Testis (tissue), 3 donors: ENCODE measurements around the gene SLC9A2. TPM values are rescaled to one million over a fixed set of nuclear protein-coding genes. Genes with fewer than 3 reads are reported as not detected.

ENCODE experiments used
- DNase-seq: peaks from one replicate; pipeline ENCODE4 v3.0.0-alpha.2; 2019
- H3K27ac ChIP-seq, 2 donors: fragments of 200-600 bp; sonication (generic); one replicate each; pipeline ENCODE4 v1.5.1; 2019
- H3K27me3 ChIP-seq: fragments of 200-600 bp; sonication (generic); one replicate; pipeline ENCODE4 v1.5.1; 2019
- H3K36me3 ChIP-seq: fragments of 200-600 bp; sonication (generic); one replicate; pipeline ENCODE4 v1.5.1; 2017; ENCODE audit warnings: low read depth; ENCODE audit errors: missing control alignments
- H3K4me1 ChIP-seq: fragments of 200-600 bp; sonication (generic); one replicate; pipeline ENCODE4 v1.5.1; 2019
- H3K4me3 ChIP-seq, 2 donors: fragments of 200-600 bp; sonication (generic); one replicate each; pipeline ENCODE4 v1.5.1; 2017 to 2019
- H3K9me3 ChIP-seq: fragments of 200-600 bp; sonication (generic); one replicate; pipeline ENCODE4 v1.5.1; 2017
- CTCF ChIP-seq, 3 experiments: fragments of 450-650 bp in 2 of 3; fragments of 200-600 bp in 1 of 3; sonication (generic) in 1 of 3; IDR thresholded peaks; one replicate each; pipeline ENCODE4 v1.5.1; 2016 to 2019; ENCODE audit warnings: antibody characterized with exemption in 3 of 3, mild to moderate bottlenecking in 2 of 3, moderate library complexity in 1 of 3
- POLR2A ChIP-seq: fragments of 450-650 bp; IDR thresholded peaks from one replicate; pipeline ENCODE4 v1.6.1; 2017; ENCODE audit warnings: antibody characterized with exemption, mild to moderate bottlenecking, moderate library complexity
- WGBS, 2 donors: methylation state at CpG; one replicate each; pipeline ENCODE4 v1.1.5; 2018; 5-methylcytosine and 5-hydroxymethylcytosine counted together
- intact Hi-C: fragments of 100-400 bp; cut with DNase I; formaldehyde crosslinking; loops from one replicate; pipeline ENCODE4 v1.15.1; 2023; ENCODE audit warnings: low total_unique reads
- polyA plus RNA-seq: library from polyadenylated mRNA; stranded (reverse); fragments of 350-450 nt; fragmentation: Illumina TruSeq; extraction: RNeasy Lipid Tissue Mini Kit (QIAGEN cat#74804); gene quantifications from one replicate; pipeline ENCODE4 v1.2.3, GENCODE V29; 2014; ENCODE audit warnings: low read depth, low replicate concordance; ENCODE audit not compliant: insufficient read depth
- total RNA-seq, 2 donors: library from RNA; depleted of rRNA; stranded (reverse); fragments of >200 nt; gene quantifications; one replicate each; pipeline ENCODE4 v1.2.3, GENCODE V29; 2016

SLC9A2 gene
- total and polyA plus RNA-seq, 3 donors from 2014 or later, result 8.4 to 16.3 (median 9.4) TPM

- no peak for DNase-seq
- intact Hi-C loops, result no loop called here
- Histone ChIP-seq H3K27me3 (no peaks in the 10 kb centered on the region), H3K36me3 (no peaks in the 10 kb centered on the region), H3K4me1 (no peaks in the 10 kb centered on the region), H3K9me3 (no peaks in the 10 kb centered on the region), H3K4me3 (no peak overlapping the region), H3K27ac (no peak overlapping the region)
- TF ChIP-seq CTCF (IDR thresholded peaks at IDR 0.05), result no peak
- no peak for TF ChIP-seq POLR2A
- 71 to 86% methylated on average over 2 of the region's 2 CpGs for WGBS, 2 donors
These were observed 45.1 kb downstream of the SLC9A2 start for GRCh38 chr2:102664471-102664909.

GRCh38 chr2:102667072-102667471 lies 47.7 kb downstream of the SLC9A2 start:
- H3K36me3 ChIP-seq, result no peaks in the 10 kb centered on the region
- intact Hi-C loops, result no loop called here
- no peaks in the 10 kb centered on the region for H3K27me3 ChIP-seq
- 48 to 74% methylated on average over 2 of the region's 2 CpGs for WGBS, 2 donors
- H3K4me1 ChIP-seq, result no peaks in the 10 kb centered on the region
- no peak overlapping the region for H3K4me3 ChIP-seq
- TF ChIP-seq CTCF (IDR thresholded peaks at IDR 0.05) (no peak), POLR2A (no peak)
- no peak for DNase-seq
- H3K27ac ChIP-seq, result no peak overlapping the region
- H3K9me3 ChIP-seq, result no peaks in the 10 kb centered on the region

- TF ChIP-seq CTCF (IDR thresholded peaks at IDR 0.05) (no peak), POLR2A (no peak)
- Histone ChIP-seq H3K9me3 (no peaks in the 10 kb centered on the region), H3K27ac (no peak overlapping the region), H3K4me1 (no peaks in the 10 kb centered on the region), H3K4me3 (no peak overlapping the region), H3K27me3 (no peaks in the 10 kb centered on the region), H3K36me3 (no peaks in the 10 kb centered on the region)
- DNase-seq, result no peak
- intact Hi-C loops, result no loop called here
- WGBS, 2 donors, result 71 to 77% methylated on average over 4 of the region's 4 CpGs
These were observed 48.8 kb downstream of the SLC9A2 start for GRCh38 chr2:102668171-102668570.

GRCh38 chr2:102669401-102669800 lies 50.0 kb downstream of the SLC9A2 start:
- H3K27ac ChIP-seq, result no peak overlapping the region
- no peaks in the 10 kb centered on the region for H3K4me1 ChIP-seq
- WGBS, 2 donors, result 85 to 96% methylated on average over 1 of the region's 1 CpG
- TF ChIP-seq CTCF (IDR thresholded peaks at IDR 0.05), result no peak
- no peak for TF ChIP-seq POLR2A
- H3K36me3 ChIP-seq, result no peaks in the 10 kb centered on the region
- intact Hi-C loops, result no loop called here
- no peak overlapping the region for H3K4me3 ChIP-seq
- no peaks in the 10 kb centered on the region for H3K9me3 ChIP-seq
- no peaks in the 10 kb centered on the region for H3K27me3 ChIP-seq
- DNase-seq, result no peak

- H3K36me3 ChIP-seq, result no peaks in the 10 kb centered on the region
- no peaks in the 10 kb centered on the region for H3K9me3 ChIP-seq
- DNase-seq, result no peak
- no peak for TF ChIP-seq CTCF (IDR thresholded peaks at IDR 0.05)
- TF ChIP-seq POLR2A, result no peak
- H3K27me3 ChIP-seq, result no peaks in the 10 kb centered on the region
- no peaks in the 10 kb centered on the region for H3K4me1 ChIP-seq
- H3K27ac ChIP-seq, result no peak overlapping the region
- H3K4me3 ChIP-seq, result no peak overlapping the region
- WGBS, 2 donors, result 68 to 81% methylated on average over 4 of the region's 4 CpGs
- intact Hi-C loops, result no loop called here
These were observed 52.9 kb downstream of the SLC9A2 start for GRCh38 chr2:102672107-102672776.
